GM19035 (cell line): ENCODE data around the gene MMP13.
"Not testable (repeated sequence)": the region's sequence is repeated elsewhere in the genome, so short reads cannot be mapped to it uniquely, and the experiment has no call there.

Experiments used
- ATAC-seq: cut with Tn5 transposase; IDR thresholded peaks from one replicate; pipeline ENCODE4 v1.9.1; 2021; ENCODE audit not compliant: unreplicated experiment

Gene MMP13

DNA sequence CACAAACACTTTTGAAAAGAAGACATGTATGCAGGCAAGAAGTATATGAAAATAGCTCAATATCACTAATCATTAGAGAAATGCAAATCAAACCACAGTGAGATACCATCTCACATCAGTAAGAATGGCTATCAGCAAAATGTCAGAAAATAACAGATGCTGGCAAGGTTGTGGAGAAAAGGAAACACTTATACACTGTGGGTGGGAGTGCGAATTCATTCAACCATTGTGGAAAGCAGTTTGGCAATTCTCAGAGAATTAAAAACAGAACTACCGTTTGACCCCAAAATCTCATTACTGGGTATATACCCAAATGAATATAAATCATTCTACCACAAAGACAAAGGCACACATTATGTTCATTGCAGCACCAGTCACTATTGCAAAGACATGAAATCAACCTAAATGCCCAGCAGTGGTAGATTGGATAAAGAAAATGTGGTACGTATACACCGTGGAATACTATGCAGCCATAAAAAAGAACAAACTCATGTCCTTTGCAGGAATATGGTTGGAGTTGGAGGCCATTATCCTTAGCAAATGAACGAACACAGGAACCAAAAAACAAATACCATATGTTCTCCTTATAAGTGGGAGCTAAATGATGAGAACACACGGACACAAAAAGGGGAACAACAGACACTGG is 18.5 kb downstream of the MMP13 start:
- no peak for ATAC-seq

DNA sequence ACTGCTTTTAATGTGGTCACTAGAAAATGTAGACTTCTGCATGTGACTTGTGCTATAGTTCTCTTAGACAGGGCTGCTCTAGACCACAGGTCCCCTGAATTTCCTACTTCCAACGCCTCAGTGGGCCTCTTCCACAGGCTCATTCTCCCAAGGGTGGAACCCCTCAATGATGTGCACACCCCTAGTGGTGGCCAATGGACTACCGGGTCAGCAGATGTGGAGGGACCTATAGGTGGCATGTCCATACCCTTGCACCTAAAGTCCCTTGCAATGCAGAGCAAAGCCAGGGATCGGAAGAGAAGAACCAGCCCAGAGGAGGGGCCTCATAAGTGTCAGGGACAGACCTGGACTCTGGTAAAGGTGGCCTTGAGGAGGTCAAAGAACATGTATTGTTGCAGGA is 20.0 kb downstream of the MMP13 start:
- ATAC-seq = no peak

DNA sequence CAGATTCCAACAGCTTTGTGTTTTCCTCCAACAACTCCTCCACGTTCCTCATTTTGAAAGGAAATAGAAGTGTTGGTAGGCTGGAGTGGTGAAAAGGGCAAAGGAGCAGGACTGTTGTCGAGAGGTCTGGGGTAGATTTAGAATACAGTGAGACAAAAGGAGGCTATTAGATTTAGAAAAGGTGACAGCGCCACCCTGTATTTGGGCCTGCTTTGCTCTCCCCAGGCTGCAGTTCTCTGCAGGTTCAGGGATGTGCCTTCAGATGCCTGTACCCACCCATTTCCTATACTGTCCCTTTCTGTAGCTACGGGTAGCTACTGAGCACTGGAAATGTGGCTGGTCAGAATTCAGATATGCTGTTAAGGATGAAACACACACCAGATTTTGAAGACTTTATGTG is 20.8 kb downstream of the MMP13 start:
- ATAC-seq = no peak

DNA sequence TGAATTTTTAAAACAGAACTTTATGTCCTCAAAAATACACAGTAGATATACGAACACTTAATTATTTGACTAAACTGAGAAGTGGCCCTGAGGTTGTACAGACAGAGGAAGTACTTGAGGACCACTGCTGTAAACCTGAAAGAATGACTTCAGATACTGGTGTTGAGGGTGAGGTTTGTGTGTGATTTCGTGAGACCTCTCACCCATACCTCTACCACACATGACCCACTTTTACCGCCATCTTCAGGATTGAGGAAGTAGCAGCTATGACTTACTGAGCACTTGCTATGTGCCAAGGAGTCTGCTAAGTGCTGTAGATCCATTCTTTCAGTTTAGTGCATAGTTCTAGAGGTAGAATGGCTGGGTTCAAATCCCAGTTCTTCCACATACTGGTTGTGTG is 21.9 kb downstream of the MMP13 start:
- peak; percentile 52 for ATAC-seq

DNA sequence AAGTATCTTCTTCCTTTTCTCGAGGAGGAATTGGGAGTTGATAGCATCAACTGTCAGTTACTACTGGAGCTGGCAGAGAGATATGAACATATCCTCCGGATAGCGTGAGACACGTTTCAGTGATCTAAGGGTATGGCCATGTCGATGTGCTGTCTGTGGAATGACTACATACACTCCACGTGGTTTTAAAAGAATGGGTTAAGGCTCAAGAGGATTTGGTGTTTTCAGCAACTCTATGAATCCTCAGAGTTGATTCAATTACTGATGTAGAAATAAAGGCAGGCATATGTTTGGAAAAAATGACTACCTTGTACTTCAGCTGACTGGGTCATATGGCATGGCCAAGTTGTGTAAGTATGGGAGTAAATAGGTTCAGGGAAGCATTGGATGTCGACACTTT is 22.9 kb downstream of the MMP13 start:
- ATAC-seq = no peak

DNA sequence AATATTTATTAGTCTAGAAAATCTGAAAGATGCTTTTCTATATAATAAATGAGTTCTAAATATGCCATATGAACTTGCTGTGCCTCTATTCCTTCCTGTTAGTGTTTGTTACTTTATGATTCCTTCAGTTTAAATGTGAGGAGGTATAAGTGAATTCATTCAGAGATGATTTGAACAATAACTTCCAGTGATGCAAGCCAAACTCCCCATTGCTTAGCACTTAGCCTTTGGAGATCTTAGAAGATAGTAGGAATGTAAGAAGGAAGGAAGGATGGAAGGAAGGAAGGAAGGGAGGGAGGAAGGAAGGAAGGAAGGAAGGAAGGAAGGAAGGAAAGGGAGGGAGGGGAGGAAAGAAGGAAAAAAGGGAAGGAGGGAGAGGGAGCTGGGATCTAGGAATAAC is 25.1 kb downstream of the MMP13 start:
- ATAC-seq = no peak

DNA sequence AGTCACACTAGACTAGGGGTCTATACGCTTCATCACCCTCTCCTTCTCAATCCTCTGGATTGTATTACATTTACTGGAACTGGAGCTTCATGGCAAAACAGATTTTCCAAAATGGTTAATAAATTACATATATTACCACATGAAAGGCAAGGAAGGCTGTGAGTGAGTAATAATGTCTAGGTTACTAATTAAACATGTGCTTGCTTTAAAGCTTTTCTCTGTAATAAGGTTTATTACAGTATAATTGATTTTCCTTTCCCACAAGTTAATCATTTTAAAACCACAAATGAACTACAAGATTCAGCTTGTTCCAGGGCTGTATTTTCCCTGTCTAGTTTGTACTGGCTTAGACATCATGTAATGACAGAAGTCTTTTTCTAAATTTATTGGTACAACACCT is 25.6 kb downstream of the MMP13 start:
- ATAC-seq = no peak

DNA sequence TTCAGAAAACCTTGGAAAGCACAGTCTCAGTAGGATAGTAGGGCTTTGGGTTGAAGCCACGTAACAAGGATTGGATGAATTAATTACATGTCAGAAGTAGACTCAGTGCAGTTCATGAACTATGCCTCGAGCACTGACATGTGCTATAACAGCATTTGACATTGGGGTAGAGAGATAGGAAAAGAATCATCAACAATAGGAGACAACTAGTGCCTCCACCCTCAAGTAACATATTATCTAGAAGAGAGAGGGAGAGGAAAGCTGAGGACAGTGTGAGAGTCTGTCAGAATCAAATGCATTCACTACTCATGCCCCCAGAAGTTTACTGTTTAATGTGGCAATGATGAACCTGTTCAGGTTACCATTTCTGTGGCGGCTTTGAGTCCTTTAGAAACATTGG is 26.4 kb downstream of the MMP13 start:
- ATAC-seq = no peak

DNA sequence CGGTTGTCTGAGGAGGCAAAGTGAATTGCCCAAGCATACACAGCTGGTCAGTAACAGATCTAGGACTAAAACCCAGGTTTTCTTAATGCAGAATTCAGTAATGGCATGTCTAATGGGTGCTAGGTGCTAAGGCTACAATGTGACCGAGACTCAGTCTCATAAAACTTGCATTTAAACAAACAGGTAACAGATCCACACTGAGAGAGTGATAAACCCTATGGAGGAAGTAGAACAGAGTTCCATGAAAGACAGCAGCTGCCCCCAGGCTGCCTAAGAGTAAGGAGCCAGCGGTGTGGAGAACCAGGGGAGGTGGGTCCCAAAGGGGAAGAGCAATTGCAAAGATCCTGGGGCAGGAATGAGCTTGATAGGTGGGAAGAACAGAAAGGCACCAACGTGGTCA is 27.3 kb downstream of the MMP13 start:
- ATAC-seq = no peak

DNA sequence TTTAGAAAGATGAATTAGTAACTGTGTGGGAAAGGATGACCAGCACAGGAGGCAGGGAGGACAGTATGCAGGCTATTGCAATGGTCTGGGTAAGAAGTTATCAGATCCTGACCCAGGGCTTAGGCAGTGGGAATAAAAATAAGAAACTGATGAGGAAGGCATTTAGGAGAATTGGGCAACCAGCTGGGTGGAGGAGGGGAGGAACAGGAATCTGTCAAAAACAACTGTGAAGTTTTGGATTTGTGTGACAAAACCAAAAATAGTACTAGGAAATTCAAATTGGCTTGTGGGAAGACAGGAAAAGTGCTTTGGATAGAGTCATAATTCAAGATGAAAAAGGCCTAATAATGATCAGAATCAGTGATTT is 27.9 kb downstream of the MMP13 start:
- ATAC-seq = no peak

DNA sequence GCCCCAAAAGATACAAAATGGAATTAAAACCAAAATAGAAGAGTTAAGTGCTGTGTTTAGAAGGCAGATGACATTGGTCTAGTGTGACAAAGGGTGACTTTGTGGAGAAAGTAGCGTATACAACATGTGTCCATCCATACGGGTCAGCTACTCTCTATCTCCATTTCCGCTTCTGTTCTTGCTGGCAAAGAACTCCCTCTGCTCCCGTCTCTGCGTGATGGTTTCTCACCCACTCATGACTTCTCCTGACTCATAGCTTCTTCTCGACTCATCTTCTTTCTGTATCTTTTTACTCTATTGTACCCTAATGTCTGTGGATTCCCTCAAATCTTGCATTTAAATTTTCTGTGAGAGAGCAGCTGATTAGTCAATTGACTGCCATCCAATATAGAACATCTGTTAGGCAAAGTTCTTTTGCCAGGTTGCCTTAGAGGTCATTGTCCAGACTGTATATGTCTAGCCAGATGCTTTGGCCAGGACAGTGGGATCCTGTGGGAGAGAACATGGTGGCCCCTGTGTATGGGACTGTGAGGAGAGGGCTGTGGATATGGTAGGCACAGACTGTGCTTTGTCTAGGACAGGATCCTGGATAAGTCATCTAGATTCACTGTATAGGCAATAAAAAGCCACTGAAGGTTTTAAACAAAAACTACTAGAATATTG is 28.4 kb downstream of the MMP13 start:
- ATAC-seq = no peak

DNA sequence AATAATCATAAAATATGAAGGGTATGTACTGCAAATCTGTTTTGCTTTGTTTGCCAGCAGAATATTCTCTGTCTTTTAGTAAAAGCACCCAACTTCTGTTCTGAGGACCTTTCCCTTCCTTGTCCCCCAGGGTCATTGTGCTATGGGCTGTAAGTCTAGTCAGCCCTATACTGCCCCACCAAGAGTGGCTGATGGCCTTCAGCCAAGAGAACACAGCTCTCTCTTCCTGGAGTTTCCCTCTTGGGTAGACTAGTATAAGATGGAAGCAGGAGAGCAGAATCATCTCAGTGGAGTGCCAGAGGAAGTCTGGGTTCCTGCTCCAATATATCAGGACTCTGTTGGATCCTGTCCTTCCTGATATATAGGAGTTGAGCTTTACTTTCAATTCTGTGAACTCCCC is 29.0 kb downstream of the MMP13 start:
- no peak for ATAC-seq

DNA sequence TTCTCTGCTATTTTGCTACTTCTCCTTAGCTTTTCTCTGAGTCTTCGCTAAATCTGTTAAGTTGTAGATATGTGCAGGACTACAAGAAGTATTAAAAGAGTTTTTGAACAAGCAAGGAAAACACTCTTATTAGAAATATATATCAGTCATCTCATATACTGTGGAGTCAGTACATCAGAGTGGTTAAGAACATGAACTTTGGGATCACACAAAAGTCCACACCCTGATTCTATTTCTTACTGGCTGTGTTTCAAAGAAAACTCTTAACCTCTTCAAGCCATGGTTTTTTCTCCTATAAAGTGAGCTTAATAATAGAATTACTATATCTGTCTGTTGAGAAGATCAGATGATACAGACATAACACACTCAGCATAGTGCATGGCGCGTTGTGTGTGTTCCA is 29.5 kb downstream of the MMP13 start:
- ATAC-seq = no peak

DNA sequence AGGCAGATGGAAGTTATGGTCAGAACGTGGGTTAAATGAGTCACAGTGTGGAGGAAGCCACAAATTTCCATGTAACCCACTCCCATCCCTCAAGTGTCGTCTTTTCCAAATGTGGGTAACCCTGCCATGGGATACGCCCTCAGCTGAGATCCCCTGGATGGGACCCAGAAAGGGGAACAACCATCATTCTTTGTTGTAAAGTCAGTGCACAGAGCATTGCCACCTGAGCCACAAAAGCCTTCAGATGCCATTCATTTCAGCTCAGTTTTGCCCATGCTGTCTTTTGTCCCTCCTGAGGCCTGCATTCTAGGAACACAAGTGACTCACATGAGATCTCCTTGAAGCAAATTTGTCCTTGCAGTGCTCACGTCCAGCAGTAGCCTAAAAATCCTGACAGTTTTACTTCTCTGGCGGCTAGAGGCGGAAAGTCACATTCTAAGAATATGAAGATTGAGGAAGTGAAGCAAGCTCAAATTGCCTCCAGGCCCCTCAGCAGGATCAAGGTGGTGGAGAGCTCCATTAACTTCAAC is 30.6 kb downstream of the MMP13 start:
- no peak for ATAC-seq

DNA sequence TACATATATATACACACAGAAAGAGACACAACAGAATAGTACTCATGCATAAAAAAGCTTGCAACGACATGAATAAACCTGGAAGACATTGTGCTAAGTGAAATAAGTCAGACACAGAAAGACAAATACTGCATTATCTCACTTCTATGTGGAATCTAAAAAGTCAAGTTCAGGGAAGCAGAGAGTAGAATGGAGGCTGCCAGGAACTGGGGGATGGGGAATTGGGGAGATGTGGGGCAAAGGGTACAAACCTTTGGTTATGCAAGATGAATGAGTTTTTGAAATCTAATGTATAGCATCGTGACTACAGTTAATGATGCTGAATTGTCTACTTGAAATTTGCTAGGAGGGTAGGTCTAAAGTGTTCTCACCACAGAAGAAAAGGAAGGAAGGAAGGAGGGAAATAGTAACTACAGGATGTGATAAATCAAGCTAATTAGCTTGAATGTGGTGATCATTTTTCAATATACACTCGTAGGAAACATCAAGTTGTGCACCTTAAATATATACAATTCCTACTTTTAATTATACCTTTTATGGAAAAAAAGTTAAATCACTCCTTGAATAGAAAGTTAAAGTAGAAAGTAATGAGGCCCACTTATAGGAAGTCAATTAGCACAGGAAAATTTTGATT is 33.8 kb downstream of the MMP13 start:
- ATAC-seq = no peak

DNA sequence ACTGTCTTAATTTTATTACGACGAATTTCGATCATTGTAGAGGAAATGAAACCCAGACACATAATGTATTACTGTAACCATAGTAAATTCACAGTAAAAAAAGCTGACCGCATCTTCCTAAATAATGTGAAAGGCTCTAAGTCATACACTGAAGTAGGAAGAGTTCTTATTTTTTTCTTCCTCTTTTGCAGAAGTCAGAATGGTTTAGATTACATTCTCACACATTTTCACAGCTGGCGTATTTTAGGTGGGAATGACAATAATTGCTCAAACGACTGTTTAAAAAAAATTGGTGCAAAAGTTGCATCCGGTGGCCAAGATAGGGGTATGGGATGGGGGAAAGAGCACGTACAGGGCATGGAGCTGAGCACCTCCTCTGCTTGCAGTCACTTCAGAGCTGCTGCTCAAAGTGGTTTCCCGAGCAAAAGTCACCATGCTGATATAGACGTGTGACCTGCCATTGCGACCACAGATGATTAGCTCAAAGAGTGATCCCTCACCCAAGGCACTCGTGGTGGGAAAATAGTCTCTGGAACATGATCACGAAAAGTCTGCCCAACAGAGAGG is 35.3 kb downstream of the MMP13 start:
- ATAC-seq = peak; percentile 87

DNA sequence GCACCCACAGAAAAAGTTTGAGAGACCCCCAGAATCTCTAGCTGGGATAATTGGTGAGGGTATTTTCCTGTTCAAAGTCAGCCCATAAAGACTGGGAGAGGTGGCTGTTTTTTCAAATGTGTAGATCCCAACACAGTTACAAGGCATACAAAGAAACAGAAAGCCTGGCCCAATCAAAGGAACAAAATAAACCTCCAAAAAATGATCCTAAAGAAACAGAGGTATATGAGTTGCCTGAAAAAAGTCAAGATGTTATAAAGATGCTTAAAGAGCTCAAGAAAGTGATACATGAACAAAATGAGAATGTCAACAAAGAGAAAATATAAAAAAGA is 40.5 kb downstream of the MMP13 start:
- ATAC-seq = no peak

DNA sequence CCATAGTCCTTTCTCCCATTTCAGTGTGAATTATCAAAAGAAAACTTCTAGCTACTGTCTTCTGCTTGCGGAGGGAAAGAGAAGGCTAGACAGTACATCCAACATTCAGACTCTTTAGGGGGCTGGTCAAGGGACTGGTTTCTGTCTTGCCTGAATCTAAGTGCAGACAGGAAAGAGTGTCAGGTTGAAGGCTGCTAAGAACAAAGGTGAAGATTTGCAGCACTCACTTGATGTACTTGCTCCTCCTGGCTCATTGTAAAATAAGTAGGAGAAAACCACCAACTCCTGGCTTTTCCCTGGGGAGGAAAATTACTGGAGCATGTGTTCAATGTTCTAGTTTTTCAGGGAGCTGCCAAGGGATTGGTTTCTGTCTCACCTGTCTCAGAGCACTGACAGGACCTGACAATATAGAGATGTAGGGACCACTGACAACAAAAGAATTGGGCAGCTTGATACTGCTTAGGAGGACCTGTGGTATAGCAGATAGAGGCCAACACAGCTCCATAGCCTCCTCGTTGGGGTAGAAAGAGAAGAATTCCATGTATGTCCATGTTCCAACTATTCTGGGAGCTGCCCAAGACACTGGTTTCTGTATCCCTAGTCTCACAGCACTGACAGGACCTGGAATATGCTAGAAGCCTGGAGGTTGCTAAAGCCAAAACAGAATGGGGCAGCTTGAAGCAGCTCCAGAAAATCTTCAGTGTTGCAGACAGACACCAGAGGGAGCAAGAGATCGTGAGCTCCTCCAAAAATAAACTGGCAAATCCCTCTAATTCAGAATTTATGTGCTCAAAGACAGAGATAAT is 41.1 kb downstream of the MMP13 start:
- ATAC-seq = no peak

DNA sequence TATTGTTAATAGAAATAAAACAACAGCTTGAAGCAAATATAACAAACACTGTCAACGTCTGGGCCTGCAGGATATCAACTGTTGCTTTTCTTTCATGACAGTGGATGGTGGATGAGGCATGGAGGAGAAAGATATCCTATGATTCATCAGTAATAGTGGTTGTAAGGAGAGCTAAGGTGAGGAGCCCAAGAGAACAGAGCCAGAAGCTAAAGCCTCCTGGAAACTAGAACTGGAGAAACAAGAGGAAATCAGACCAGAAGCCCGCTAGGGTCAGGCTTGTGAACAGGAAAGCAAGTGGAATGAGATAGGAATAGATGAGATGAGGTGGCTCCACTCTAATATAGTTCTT is 43.1 kb downstream of the MMP13 start:
- ATAC-seq = no peak

DNA sequence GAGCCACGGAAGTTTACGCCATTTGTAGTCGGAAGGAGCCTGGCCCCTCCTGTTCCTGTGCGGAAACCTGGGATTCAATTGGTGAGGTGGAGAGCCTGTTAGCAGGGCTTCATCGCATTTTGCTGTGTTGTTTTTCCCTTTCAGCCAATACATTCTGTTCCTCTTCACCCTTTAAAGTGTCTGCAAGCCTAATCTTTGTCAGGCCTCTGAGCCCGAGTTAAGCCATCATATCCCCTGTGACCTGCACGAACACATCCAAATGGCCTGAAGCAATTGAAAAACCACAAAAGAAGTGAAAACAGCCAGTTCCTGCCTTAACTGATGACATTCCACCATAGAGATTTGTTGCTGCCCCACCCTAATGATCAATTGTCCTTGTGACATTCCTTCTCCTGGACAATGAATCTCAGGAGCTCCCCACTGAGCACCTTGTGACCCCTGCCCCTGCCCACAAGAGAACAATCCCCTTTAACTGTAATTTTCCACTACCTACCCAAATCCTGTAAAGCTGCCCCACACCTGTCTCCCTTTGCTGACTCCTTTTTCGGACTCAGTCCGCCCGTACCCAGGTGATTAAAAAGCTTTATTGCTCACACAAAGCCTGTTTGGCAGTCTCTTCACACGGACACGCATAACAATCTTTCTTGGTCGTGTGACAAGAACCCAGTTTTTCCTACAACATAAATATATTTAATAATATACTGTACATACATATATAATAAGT is 43.6 kb downstream of the MMP13 start:
- no peak for ATAC-seq

DNA sequence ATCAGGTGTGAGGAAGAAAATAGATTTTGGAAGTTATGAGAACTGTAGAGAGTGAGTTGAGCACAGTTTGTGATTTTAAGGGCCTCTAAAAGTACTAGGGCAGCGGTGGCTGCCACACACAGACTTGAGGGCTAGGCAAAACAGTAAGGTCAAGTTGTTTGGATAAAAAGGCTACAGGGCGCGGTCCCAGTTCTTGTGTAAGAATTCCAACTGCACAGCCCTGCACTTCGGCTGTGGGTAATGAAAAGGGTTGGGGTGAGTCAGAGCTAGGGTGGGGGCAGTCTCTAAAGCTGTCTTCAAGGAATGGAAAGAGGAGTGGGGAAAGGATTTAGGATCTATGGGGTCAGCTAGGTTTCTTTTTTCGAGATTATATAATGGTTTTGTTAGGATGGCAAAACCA is 49.7 kb downstream of the MMP13 start:
- ATAC-seq = not testable (repeated sequence)
